GM23248 (cell line): Measurements from ENCODE around the gene LSMEM2. TPM values are rescaled to one million over a fixed set of nuclear protein-coding genes. Genes with fewer than 3 reads are reported as not detected.

Experiments
- DNase-seq: peaks from one replicate; pipeline ENCODE4 v3.0.0-alpha.2; 2015
- H2AFZ ChIP-seq: fragments of 200-600 bp; sonication (generic); 2 replicates; pipeline ENCODE4 v1.6.1; 2016; ENCODE audit warnings: antibody characterized with exemption
- H3F3A ChIP-seq: fragments of 200-600 bp; sonication (generic); 2 replicates; pipeline ENCODE4 v1.6.1; 2016; ENCODE audit warnings: mild to moderate bottlenecking, antibody characterized with exemption, mixed run types; ENCODE audit not compliant: insufficient read depth
- H3K27ac ChIP-seq: fragments of 200-600 bp; sonication (generic); 2 replicates; pipeline ENCODE4 v1.5.1; 2016; ENCODE audit warnings: mild to moderate bottlenecking
- H3K27me3 ChIP-seq: fragments of 200-600 bp; sonication (generic); replicated peaks from 2 replicates; pipeline ENCODE4 v1.6.1; 2016; ENCODE audit warnings: mild to moderate bottlenecking; ENCODE audit not compliant: insufficient read depth
- H3K36me3 ChIP-seq: fragments of 200-600 bp; sonication (generic); 2 replicates; pipeline ENCODE4 v1.6.1; 2016; ENCODE audit warnings: low read depth, mild to moderate bottlenecking
- H3K4me1 ChIP-seq: fragments of 200-600 bp; sonication (generic); 2 replicates; pipeline ENCODE4 v1.6.1; 2016; ENCODE audit warnings: mild to moderate bottlenecking; ENCODE audit not compliant: insufficient read depth
- H3K4me2 ChIP-seq: fragments of 200-600 bp; sonication (generic); one replicate; pipeline ENCODE4 v1.6.1; 2016; ENCODE audit warnings: mild to moderate bottlenecking; ENCODE audit not compliant: unreplicated experiment
- H3K4me3 ChIP-seq: fragments of 200-600 bp; sonication (generic); 2 replicates; pipeline ENCODE4 v1.5.1; 2016; ENCODE audit warnings: mild to moderate bottlenecking
- H3K79me2 ChIP-seq: fragments of 200-600 bp; sonication (generic); 2 replicates; pipeline ENCODE4 v1.6.1; 2016; ENCODE audit warnings: mild to moderate bottlenecking; ENCODE audit not compliant: insufficient read depth
- H3K9ac ChIP-seq: fragments of 200-600 bp; sonication (generic); 2 replicates; pipeline ENCODE4 v1.6.1; 2016; ENCODE audit warnings: mild to moderate bottlenecking
- H3K9me2 ChIP-seq: fragments of 200-600 bp; sonication (generic); 2 replicates; pipeline ENCODE4 v1.6.1; 2016; ENCODE audit warnings: mixed run types, mild to moderate bottlenecking, moderate library complexity; ENCODE audit not compliant: insufficient read depth
- H3K9me3 ChIP-seq: fragments of 200-600 bp; sonication (generic); one replicate; pipeline ENCODE4 v1.6.1; 2017; ENCODE audit warnings: low read depth
- H4K20me1 ChIP-seq: fragments of 200-600 bp; sonication (generic); 2 replicates; pipeline ENCODE4 v1.6.0; 2016; ENCODE audit not compliant: insufficient read depth
- EZH2 ChIP-seq: fragments of 200-600 bp; sonication (generic); IDR thresholded peaks from 2 replicates; pipeline ENCODE4 v1.6.1; 2018; ENCODE audit warnings: antibody characterized with exemption, mild to moderate bottlenecking; ENCODE audit not compliant: insufficient read depth, poor library complexity, severe bottlenecking
- EZH2phosphoT487 ChIP-seq: fragments of 200-600 bp; sonication (generic); IDR thresholded peaks from 2 replicates; pipeline ENCODE4 v1.6.1; 2018; ENCODE audit warnings: antibody characterized with exemption, moderate library complexity, mild to moderate bottlenecking, low read depth; ENCODE audit not compliant: insufficient read depth
- WGBS, 2 experiments: methylation state at CpG; one replicate each; pipeline ENCODE4 v1.1.6; 2015 to 2017; ENCODE audit warnings: low lambda C conversion rate in 2 of 2, low coverage in 1 of 2; ENCODE audit errors: missing lambda C conversion rate in 2 of 2; 5-methylcytosine and 5-hydroxymethylcytosine counted together
- in situ Hi-C: fragments of 300-500 bp; cut with MboI; formaldehyde crosslinking; loops from 2 replicates; pipeline ENCODE4 v1.15.0; 2020
- polyA plus RNA-seq: library from polyadenylated mRNA; unstranded; fragments of >200 nt; fragmentation: Nextera tagmentation; extraction: Ambion mirVana; gene quantifications from 2 replicates; pipeline ENCODE4 v1.2.1, GENCODE V29; 2016
- total RNA-seq: library from RNA; depleted of rRNA; stranded (reverse); fragments of >200 nt; shearing (Covaris generic); gene quantifications from 2 replicates; pipeline ENCODE4 v1.2.3, GENCODE V29; 2014

The LSMEM2 gene
- total and polyA plus RNA-seq, 2 experiments from 2014 or later = not detected

DNA sequence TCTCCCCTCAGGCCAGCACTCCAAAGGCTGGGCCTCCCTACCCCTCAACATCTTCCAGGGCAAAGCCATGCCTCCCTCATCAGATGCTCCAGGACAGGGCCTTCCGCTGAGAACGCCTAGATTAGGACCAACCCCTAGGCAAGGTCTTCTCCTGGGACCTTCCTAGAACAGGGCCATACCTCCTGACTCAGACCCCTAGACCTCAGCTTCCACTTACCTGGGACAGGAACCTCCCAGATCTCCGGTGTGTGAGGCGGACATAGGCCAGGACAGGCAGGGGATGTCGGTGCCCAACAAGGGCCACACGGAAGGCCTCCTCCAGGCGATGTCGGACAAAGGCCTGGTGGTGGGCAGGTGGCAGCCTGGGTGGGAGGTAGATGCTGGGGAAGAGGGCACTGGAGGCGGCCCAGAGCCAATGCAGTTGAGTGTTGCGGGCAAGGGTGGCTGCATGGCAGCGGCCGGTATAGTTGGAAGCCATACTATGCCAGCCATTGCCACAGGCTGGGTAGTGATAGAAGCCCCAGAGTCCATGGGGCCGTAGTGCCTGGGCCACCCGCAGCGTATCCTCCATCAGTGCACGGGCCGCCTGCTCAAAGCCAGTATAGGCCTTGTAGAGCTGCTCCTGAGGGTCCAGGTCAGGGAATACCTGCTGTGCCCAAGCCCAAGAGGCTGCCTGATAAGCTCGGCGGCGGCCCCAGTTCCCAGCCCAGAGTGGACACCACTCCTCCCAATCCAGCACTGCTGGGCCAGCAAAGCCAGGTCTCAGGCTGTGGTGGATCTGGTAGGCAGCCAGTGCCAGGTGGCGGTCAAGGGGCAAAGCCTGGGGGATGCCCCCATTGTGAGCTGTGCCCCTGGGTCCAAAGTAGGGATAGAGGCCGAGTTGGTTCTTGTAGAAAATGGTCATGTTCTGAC lies 15.9 kb downstream of the LSMEM2 start:
- H2AFZ ChIP-seq = no peak overlapping the region
- 86 to 87% methylated on average over 20 to 22 of the region's 22 CpGs for WGBS, 2 experiments
- DNase-seq = no peak

DNA sequence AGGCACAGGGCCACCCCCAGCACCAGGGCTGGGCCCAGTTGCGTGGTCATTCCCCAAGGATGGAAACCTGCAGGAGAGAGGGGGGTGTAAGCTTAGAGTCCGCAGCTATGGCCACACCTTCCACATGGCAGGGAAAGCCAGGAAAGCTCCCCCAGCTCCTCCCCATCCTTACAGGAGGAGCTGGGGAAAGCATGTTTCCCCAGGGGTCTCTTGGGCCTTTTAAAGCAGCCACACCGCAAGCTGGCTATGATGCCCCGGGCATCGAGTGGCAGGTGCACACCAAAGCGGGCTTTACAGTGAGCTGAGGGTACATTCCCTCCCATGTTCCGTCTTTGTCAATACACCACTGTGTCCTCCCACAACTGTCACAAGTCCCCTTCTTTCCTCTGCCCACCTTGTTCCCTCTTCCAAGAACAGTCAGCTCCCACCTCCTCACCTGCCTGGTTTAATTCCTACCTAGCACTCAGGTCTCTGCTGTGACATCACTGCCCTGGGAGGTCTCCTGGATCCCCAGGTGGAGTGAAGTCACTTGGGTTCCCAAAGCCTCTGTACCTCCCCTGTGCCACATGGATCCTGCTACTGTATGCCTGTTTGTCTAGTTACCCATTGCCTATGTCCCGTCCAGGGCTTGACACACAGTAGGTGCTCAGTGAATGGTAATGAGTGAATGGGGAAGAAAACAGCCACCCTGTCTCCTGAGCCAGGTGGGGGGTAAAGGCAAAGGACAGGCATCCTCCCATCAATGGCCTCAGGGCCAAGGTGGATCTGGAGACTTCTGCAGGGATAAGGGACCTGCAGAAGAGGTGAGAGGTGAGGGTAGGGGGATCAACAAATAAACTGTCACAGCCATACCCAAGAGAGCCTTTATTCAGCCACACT lies 16.9 kb downstream of the LSMEM2 start:
- Histone ChIP-seq H3F3A (peaks cover 11% of the 10 kb centered on the region), H2AFZ (no peak overlapping the region), H3K79me2 (peaks cover 14% of the 10 kb centered on the region), H4K20me1 (no peaks in the 10 kb centered on the region), H3K27me3 (no peaks in the 10 kb centered on the region), H3K9me2 (no peaks in the 10 kb centered on the region), H3K4me1 (peaks cover 16% of the 10 kb centered on the region), H3K4me2 (no peak overlapping the region), H3K36me3 (no peaks in the 10 kb centered on the region), H3K9ac (no peak overlapping the region), H3K27ac (no peak overlapping the region), H3K4me3 (no peak overlapping the region), H3K9me3 (no peaks in the 10 kb centered on the region)
- DNase-seq = no peak
- no peak for TF ChIP-seq EZH2
- TF ChIP-seq EZH2phosphoT487 = no peak
- in situ Hi-C loops = no loop called here
- WGBS, 2 experiments = 72 to 73% methylated on average over 8 of the region's 8 CpGs

More for the DNA sequence above, 15.9 kb downstream of the LSMEM2 start:
- peaks cover 23% of the 10 kb centered on the region for H3K79me2 ChIP-seq
- H3K4me2 ChIP-seq = no peak overlapping the region
- no peaks in the 10 kb centered on the region for H4K20me1 ChIP-seq
- H3F3A ChIP-seq = peaks cover 2% of the 10 kb centered on the region; the same call in 1 of the 2 replicates
- H3K9ac ChIP-seq = no peak overlapping the region
- no peaks in the 10 kb centered on the region for H3K9me2 ChIP-seq
- no peaks in the 10 kb centered on the region for H3K9me3 ChIP-seq
- H3K27ac ChIP-seq = no peak overlapping the region
- no peaks in the 10 kb centered on the region for H3K27me3 ChIP-seq
- H3K4me1 ChIP-seq = peaks cover 6% of the 10 kb centered on the region
- no peak overlapping the region for H3K4me3 ChIP-seq
- TF ChIP-seq EZH2phosphoT487 (no peak), EZH2 (no peak)
- in situ Hi-C loops = no loop called here
- H3K36me3 ChIP-seq = no peaks in the 10 kb centered on the region

DNA sequence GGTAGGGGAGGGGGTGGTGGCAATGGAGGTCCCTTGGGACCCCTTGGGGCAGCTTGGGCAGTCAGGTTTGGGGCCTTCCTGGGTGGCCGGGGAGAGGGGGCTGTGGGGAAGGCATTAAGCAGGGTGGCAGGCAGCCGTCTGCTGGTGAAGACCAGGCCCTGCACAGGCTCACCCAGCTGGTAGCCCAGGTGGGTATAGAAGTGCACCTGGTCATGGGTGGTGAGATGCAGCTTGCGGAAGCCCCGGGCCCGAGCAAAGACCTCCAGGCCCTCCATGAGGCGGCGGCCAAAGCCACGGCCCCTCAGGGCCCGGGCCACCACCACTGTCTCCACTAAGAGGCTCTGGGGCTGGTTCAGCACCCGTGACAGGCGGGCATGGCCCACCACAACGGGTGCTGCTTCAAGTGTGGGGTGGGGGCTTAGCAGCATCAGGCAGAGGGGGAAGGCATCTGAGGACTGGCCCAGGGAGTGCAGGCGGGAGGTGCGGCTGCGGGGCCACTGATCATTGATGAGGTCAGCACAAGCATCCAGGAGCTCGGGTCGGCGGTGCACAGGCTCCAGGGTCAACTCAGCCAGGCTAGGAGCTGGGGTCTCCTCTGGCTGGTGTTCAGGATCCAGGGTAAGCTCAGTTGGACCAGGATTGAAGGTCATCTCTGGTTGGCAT lies 18.0 kb downstream of the LSMEM2 start:
- no peak overlapping the region for H2AFZ ChIP-seq
- 85 to 91% methylated on average over 14 to 18 of the region's 18 CpGs for WGBS, 2 experiments
- no peak overlapping the region for H3K9ac ChIP-seq
- H3K9me2 ChIP-seq = no peaks in the 10 kb centered on the region
- DNase-seq = no peak
- peaks cover 11% of the 10 kb centered on the region for H3F3A ChIP-seq
- no peaks in the 10 kb centered on the region for H3K36me3 ChIP-seq
- H3K27ac ChIP-seq = no peak overlapping the region
- no peaks in the 10 kb centered on the region for H4K20me1 ChIP-seq
- H3K9me3 ChIP-seq = no peaks in the 10 kb centered on the region
- in situ Hi-C loops = no loop called here
- TF ChIP-seq EZH2 = no peak
- no peak for TF ChIP-seq EZH2phosphoT487
- peaks cover 4% of the 10 kb centered on the region for H3K79me2 ChIP-seq
- no peak overlapping the region for H3K4me3 ChIP-seq
- H3K4me1 ChIP-seq = peaks cover 16% of the 10 kb centered on the region
- no peak overlapping the region for H3K4me2 ChIP-seq
- H3K27me3 ChIP-seq = no peaks in the 10 kb centered on the region

DNA sequence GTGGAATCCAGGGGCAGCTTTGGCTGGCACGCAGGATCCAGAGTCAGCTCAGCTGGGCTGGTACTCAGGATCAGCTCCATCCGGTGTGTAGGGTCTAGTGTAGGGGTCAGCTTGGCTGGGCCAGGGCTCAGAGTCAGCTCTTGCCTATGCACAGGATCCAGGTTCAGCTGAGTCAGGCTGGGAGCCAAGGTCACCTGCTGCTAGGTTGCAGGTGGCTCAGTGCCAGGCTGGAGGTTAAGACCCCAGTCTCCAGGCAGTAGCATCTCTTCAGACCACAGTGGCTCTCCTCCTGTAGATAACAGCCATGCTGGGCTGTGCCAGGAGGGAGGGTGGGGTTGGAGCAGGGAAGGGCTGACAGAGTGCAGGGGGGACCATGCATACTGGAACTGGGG lies 18.5 kb downstream of the LSMEM2 start:
- Histone ChIP-seq H3K36me3 (no peaks in the 10 kb centered on the region), H3K27me3 (no peaks in the 10 kb centered on the region), H3K4me1 (peaks cover 16% of the 10 kb centered on the region), H3F3A (peaks cover 11% of the 10 kb centered on the region), H3K4me2 (no peak overlapping the region), H3K9me3 (no peaks in the 10 kb centered on the region), H3K79me2 (no peaks in the 10 kb centered on the region), H3K9ac (no peak overlapping the region), H4K20me1 (no peaks in the 10 kb centered on the region), H3K9me2 (no peaks in the 10 kb centered on the region), H2AFZ (no peak overlapping the region), H3K4me3 (no peak overlapping the region), H3K27ac (no peak overlapping the region)
- TF ChIP-seq EZH2phosphoT487 = no peak
- TF ChIP-seq EZH2 = no peak
- no peak for DNase-seq
- 96 to 100% methylated on average over 2 of the region's 2 CpGs for WGBS, 2 experiments
- in situ Hi-C loops = no loop called here
